NCI-H146 treated with DMSO at 0.1 percent for 48 hours (cell line): ENCODE measurements around the gene GPX6.
"Not testable (repeated sequence)": the region's sequence is repeated elsewhere in the genome, so short reads cannot be mapped to it uniquely, and the experiment has no call there.

Experiments used
- DNase-seq: peaks from one replicate; lab custom pipeline; 2025; ENCODE audit not compliant: unreplicated experiment; lab: John Stamatoyannopoulos, UW

GPX6 gene

GRCh38 chr6:28525496-28526039 lies 10.0 kb upstream of the GPX6 start, which contains the start of gene GPX5:
Gene GPX5 (plus strand): TSS chr6:28525881. CDS start chr6:28526014, 133 bp downstream.
- DNase-seq, result no peak

GRCh38 chr6:28523241-28523622 lies 7.6 kb upstream of the GPX6 start:
- no peak for DNase-seq

GRCh38 chr6:28522594-28523240 lies 7.1 kb upstream of the GPX6 start:
- DNase-seq, result no peak

- DNase-seq, result no peak
Observed at GRCh38 chr6:28517964-28518363, 2.4 kb upstream of the GPX6 start.

- DNase-seq, result not testable (repeated sequence)
Observed at GRCh38 chr6:28512387-28512786, 3.2 kb downstream of the GPX6 start.

GRCh38 chr6:28511628-28512300 lies 3.8 kb downstream of the GPX6 start:
- DNase-seq, result no peak

GRCh38 chr6:28506807-28507475 lies 8.7 kb downstream of the GPX6 start:
- DNase-seq, result no peak

GRCh38 chr6:28505733-28506132 lies 9.9 kb downstream of the GPX6 start:
- no peak for DNase-seq

- not testable (repeated sequence) for DNase-seq
Observed at GRCh38 chr6:28502709-28503305, 12.8 kb downstream of the GPX6 start.

GRCh38 chr6:28502136-28502535 lies 13.5 kb downstream of the GPX6 start:
- not testable (repeated sequence) for DNase-seq

GRCh38 chr6:28501259-28501658 lies 14.3 kb downstream of the GPX6 start:
- DNase-seq, result no peak

- no peak for DNase-seq
Observed at GRCh38 chr6:28497893-28498292, 17.7 kb downstream of the GPX6 start.

- DNase-seq, result no peak
Observed at GRCh38 chr6:28497306-28497705, 18.3 kb downstream of the GPX6 start.

- DNase-seq, result no peak
Observed at GRCh38 chr6:28496099-28496779, 19.4 kb downstream of the GPX6 start.

- no peak for DNase-seq
Observed at GRCh38 chr6:28491984-28492317, 23.6 kb downstream of the GPX6 start.

- DNase-seq, result no peak
Observed at GRCh38 chr6:28490205-28490890, 25.2 kb downstream of the GPX6 start.

GRCh38 chr6:28489366-28490204 lies 26.0 kb downstream of the GPX6 start:
- no peak for DNase-seq

GRCh38 chr6:28488916-28489365 lies 26.7 kb downstream of the GPX6 start:
- DNase-seq, result no peak

GRCh38 chr6:28486988-28487742 lies 28.4 kb downstream of the GPX6 start:
- no peak for DNase-seq
